GM20431 (cell line): ENCODE measurements around the gene EMC9.

Experiments used
- in situ Hi-C: fragments of 300-500 bp; cut with MseI, MboI; formaldehyde crosslinking; loops from one replicate; pipeline ENCODE4 v1.15.0; 2020; ENCODE audit warnings: low sequenced_read_pairs; ENCODE audit not compliant: unreplicated experiment

Gene EMC9

DNA sequence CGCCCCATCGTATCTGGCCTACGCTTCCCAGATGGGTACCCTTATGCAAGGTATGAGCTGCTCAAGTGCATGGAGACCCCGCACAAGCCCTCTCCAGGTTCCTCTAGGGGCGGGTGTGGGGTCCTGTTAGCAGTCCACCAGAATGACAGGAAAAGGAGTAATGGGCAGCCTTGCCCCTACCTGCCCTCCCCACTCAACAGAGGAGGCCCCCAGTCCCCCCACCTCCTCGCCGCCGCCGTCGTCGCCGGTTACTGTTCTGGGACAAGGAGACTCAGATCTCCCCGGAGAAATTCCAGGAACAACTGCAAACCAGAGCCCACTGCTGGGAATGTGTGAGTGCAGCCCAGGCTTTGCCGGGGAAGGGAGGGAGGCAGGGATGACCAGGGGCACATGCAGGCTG lies 36.5 kb upstream of the EMC9 start:
- in situ Hi-C loops = no loop called here

DNA sequence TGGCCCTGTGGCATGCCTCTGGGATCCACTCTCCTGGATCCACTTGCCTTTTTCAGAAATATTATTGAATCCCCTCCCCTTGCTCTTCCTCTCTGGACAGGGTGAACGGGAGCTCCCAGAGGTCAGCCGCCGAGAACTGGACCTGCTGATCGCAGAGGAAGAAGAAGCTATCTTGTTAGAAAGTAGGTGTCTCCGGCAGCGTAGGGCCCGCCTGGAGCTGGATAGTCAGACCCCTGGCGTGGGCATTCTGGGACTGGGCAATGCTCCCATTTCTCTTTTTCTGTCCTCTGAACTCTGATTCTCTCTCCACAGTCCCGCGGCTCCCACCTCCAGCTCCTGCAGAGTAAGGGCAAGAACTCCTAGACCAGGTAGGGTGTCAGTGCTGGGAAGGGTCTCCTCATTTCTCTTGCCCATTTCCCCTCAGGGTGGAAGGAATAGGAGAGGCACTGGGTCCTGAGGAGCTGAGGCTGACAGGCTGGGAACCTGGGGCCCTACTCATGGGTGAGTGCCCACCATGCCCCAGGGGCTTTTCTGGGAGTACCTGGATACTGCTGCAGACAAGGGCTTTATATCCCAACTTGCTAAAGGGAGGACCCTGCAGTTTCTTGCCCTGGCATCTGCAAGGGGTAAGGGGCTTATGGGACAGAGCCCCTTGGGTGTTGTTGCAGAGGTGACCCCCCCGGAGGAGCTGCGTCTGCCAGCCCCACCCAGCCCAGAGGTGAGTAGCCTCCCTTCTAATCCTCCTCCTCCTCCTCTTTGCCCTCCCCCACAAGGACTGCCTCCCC lies 35.8 kb upstream of the EMC9 start:
- in situ Hi-C loops = no loop called here

DNA sequence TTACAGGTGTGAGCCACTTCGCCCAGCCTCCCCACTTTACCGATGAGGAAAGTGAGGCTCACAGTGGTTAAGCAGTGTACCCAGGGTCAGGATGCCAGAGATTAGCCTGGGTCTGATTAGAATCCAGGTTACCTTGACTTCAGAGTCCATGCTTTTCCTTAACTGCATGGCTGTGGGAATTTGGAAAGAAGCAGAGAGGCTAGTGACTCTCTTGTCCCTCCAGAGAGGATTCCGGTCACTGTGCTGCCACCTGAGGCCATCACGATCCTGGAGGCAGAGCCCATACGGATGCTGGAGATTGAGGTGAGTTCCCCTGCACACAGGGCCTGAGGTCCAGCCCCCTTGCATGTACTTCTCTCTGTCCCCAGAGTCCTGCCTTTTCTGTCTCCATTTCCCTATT lies 35.2 kb upstream of the EMC9 start:
- in situ Hi-C loops = no loop called here

DNA sequence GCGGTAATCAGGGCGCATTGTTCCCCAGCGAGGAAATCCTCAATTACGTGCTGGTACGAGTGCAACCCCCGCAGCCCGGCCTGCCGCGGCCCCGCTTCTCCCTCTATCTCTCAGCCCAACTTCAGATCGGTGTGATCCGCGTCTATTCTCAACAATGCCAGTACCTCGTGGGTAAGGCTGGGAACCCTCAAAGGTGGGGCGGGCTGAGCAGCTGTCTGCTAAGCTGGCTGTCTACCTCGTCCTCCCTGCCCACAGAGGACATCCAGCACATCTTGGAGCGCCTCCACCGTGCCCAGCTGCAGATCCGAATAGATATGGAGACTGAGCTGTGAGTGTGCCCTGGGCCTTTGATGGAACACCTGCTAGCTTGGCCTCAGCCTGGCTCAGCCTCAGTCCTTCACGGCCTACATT lies 31.5 kb upstream of the EMC9 start:
- in situ Hi-C loops = no loop called here

DNA sequence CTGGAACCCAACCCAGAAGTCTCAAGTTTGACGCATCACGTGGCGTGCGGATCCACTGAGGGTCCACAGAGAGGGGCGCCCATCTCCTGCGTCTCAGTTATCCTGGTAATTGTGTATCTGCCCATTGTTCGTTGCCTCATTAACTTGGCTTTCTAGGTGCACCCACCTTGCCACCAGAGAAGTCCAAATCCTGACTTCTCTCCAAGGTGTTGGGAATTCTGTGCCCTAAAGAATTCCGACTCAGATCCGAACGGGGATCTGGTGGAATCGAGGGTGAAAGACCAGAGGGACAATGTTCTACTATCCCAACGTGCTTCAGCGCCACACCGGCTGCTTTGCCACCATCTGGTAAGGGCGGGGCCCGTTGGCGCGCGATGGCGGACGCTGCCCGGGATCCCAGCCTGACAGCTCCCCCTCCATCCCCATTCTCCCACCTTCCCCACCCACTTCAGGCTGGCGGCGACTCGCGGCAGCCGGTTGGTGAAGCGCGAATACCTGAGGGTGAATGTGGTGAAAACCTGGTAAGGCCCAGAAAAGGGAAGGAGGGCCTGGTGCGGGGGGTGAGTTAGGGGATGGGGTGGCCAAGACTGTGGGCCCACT lies 31.0 kb upstream of the EMC9 start:
- in situ Hi-C loops = no loop called here

DNA sequence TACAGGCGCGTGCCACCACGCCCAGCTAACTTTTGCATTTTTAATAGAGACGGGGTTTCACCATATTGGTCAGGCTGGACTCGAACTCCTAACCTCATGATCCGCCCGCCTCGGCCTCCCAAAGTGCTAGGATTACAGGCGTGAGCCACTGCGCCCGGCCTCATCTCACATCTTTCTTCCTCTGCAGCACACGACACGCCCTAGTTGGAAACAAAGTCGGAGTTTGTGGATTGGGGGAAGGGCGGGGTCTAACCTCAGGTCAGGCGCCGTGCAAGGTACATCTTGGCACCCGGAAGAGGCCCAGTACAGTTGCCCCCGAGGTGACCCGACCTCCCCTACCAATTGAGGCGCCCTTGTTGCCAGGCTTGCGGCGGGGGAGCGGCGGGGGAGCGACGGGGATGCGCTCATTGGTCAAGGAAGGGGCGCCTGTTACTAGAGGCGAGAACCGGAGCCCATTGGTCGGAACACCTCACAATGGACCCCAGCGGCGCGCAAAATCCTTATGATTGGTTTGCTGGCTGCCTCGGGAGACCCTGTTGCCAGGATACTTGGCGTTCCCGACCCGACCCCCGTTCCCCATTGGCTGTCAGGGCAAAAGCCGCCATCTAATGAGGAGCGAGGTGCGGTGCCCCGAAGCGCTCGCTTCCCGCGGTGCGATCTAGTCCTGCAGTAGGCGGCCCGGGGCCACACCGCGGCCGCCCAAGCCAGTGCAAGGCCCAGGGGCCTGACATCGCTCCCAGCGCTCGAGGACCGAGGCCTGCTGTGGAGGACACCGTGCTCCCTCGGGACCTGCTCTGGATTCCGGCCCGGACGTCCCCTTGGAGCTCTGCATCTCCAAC lies 30.2 kb upstream of the EMC9 start, which contains the start of gene REC8:
REC8 (plus strand) TSS at position 659 of the 839 bp plus-strand sequence. CDS start 473 bp downstream, outside the sequence.
- in situ Hi-C loops = no loop called here

DNA sequence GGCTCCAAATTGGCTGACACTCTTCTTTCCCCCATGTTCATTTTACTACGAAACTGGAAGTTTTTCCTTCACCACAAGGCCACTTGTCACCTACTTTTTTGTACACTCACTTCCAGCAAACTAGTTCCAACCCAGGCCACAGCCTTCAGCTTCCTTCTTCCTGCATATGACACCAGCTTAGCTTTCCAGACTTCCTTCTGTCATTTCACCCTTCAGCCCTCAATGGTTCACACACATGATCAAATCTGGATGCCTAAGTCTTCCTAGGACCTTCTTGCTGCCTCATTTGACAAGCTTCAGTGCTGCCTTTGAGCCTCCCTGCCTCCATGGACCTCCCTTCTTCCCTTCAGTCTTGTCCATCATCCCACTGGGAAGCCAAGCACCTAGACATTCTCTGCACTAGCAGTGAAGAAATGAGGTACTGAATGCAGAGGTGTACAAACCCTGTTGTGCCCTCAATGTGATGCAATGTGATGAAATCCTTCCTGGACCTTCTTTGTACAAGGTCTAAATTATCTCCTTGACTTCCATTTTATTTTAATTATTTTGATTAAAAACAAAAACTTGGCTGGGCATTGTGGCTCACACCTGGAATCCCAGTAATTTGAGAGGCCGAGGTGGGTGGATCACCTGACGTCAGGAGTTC lies 26.2 kb upstream of the EMC9 start:
- in situ Hi-C loops = no loop called here

DNA sequence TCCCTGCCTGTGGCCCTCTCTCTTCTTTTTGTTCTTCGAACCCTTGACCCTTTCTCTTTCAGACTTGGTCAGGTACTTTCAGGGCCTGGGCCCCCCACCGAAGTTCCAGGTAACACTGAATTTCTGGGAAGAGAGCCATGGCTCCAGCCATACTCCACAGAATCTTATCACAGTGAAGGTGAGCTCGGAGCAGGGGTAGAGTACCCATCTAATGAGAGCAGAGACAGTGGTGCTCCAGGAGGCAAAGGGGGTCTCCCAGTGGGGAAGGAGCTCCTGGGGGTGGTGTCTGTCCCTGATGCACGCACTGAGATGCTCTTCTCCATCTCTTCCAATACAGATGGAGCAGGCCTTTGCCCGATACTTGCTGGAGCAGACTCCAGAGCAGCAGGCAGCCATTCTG lies 24.4 kb upstream of the EMC9 start:
- in situ Hi-C loops = no loop called here

DNA sequence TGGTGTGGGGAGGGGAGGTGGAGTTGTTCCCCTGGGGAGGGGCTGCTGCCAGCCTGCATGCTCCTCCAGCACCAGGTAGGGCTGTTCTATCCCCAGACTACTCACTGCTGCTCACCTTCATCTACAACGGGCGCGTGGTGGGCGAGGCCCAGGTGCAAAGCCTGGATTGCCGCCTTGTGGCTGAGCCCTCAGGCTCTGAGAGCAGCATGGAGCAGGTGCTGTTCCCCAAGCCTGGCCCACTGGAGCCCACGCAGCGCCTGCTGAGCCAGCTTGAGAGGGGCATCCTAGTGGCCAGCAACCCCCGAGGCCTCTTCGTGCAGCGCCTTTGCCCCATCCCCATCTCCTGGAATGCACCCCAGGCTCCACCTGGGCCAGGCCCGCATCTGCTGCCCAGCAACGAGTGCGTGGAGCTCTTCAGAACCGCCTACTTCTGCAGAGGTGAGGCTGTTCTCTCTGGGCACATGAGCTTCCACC lies 23.2 kb upstream of the EMC9 start:
- in situ Hi-C loops = no loop called here

DNA sequence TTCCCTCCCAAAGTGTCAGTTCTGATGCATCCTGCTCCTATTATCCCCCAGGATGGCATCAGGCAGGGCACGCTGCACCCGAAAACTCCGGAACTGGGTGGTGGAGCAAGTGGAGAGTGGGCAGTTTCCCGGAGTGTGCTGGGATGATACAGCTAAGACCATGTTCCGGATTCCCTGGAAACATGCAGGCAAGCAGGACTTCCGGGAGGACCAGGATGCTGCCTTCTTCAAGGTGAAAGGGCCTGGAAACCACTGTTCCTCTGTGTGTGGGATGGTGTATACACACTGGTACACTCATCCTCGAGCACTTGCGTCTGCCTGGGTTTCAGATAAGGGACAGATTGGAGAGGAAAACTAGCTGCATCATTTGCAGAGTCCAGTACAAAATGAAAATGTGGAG lies 20.7 kb upstream of the EMC9 start:
- in situ Hi-C loops = no loop called here

DNA sequence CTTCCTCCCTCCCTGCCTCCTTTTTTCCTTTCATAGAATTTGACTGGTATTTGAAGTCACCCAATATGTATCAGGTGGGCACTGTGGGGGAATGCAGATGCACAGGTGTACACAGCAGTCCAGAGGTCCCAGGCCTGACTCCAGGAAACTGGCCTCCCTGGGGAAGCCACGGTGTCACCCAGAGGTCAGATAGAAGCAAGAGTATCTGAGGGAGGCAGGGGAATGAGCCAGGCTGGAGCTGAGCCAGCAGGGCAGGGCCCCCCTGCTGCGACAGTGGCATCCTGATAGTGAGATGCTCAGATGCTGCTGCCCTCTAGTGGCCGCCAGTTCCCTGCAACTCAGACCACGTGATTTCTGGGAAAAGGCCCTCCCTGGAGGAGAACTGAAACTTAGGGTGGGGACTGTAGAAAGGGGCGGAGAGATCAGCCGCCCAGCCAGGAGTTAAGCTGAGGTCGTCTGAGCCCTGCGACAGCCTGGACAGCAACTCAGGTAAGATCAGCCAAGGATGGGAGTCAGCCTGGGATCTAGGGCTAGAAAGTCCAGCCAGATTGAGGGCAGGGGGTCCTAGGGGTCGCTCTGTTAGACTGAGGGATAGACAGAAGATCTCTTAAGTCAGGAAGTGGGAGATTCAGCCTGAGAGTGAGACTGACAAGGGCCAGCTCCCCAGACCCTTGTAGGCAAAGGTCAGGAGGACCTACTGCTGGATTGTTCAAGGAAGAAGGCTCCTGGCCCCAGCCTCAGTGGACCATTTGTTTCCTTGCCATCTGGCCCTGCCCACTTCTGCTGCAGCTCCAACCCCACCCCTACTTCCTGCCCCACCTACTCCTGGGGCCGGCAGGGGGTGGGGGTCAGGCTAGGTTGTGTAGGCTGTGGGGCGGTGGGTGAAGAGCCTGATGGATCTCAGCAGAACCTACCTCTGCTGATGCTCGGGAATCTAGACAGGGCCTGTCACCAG lies 19.7 kb upstream of the EMC9 start, which contains the start of gene IRF9:
IRF9 (plus strand) TSS at position 416 of the 955 bp plus-strand sequence. CDS start 880 bp downstream, outside the sequence.
- in situ Hi-C loops = no loop called here

DNA sequence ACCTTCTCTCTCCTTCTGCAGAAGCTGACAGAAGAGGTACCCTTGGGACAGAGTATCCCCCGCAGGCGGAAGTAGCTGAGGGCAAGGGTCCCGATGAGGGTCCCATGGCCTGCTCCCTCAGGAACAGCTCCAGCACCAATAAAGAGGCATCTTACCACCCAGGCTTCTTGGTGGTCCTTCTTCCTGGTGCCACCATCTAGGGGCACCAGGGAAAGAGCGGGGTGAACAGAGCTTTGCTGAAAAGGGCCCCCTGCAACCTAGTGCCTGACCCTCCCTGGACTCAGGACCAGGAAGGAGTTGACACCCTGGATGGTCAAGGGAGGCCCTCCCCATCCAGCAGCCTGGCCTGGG lies 19.1 kb upstream of the EMC9 start:
- in situ Hi-C loops = no loop called here

DNA sequence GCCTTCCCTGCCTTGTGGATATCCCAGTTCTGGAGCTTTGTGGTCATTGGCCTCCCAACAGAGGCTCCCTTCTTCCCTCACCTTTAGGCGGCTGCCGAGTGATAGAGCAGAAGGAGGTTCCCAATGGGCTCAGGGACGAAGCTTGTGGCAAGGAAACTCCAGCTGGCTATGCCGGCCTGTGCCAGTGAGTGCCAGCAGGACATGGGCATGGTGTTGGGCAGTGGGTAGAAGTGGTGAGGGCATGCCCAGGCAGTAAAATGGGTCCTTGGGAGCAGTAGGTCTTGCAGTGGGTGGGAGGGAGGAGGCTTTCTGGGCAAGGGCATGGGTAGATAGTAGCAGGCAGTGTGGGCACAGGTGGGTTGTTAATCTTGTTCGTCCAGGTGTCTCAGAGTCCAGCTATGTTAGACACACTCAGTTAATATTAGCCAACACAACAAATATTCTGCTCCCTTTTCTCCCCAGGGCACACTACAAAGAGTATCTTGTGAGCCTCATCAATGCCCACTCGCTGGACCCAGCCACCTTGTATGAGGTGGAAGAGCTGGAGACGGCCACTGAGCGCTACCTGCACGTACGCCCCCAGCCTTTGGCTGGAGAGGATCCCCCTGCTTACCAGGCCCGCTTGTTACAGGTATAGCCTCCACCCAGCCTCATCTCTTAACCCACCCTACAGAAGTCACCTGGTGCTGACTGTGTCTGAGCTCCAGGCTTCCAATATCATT lies 18.5 kb upstream of the EMC9 start:
- in situ Hi-C loops = no loop called here

DNA sequence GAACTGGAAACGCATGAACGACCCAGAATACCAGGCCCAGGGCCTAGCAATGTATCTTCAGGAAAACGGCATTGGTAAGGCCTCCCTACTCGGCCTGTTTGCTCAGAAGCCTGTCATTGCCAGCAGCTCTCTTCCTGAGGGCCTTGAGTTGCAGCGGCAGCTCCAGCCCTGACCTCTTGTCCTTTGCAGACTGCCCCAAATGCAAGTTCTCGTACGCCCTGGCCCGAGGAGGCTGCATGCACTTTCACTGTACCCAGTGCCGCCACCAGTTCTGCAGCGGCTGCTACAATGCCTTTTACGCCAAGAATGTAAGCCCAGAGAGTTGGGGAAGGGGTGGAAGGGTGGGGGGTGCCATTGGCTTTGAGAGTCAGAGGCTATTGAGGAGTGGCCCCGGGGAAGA lies 15.9 kb upstream of the EMC9 start:
- in situ Hi-C loops = no loop called here

DNA sequence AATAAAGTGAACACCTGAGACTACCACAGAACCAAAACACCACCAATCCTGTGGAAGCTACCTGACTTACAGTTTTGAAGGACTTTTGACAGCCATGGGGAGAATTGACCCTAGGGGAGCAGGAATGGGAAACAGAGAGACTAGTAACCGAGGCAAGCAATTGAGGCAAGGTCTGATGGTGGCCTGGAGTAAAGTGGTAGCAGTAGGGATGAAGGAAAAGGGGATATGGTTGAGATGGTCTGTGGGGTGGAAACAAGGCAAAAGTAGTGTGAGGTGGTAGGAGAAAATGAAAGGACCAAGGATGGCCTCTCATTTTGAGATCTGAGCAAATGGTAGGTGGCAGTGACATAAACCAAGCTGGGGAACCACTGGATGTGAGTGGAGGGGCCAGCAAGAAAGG lies 15.4 kb upstream of the EMC9 start:
- in situ Hi-C loops = no loop called here

DNA sequence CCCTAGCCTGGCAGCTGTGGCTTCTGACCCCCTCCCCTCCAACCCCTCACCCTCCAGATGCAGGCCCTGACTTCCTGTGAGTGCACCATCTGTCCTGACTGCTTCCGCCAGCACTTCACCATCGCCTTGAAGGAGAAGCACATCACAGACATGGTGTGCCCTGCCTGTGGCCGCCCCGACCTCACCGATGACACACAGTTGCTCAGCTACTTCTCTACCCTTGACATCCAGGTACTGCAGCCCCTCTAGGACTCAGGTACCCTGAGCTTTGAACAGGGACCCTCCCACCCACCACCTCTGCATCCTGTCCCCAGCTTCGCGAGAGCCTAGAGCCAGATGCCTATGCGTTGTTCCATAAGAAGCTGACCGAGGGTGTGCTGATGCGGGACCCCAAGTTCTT lies 13.7 kb upstream of the EMC9 start:
- in situ Hi-C loops = no loop called here

DNA sequence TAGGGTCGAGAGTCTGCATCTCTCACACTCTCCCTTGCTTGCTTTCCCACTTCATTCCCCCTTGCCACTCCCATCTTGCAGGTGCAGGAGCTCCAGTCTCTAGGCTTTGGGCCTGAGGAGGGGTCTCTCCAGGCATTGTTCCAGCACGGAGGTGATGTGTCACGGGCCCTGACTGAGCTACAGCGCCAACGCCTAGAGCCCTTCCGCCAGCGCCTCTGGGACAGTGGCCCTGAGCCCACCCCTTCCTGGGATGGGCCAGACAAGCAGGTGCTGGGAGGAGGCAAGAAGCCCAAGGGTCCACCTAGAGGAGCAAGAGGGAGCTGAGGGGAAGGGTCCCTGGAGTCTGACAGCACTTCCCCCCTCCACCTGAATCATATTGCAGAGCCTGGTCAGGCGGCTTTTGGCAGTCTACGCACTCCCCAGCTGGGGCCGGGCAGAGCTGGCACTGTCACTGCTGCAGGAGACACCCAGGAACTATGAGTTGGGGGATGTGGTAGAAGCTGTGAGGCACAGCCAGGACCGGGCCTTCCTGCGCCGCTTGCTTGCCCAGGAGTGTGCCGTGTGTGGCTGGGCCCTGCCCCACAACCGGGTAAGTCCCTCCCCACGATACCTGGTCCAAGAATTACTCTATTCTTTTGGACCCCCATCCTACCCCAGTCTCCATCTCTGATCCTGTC lies 10.2 kb upstream of the EMC9 start:
- in situ Hi-C loops = no loop called here

DNA sequence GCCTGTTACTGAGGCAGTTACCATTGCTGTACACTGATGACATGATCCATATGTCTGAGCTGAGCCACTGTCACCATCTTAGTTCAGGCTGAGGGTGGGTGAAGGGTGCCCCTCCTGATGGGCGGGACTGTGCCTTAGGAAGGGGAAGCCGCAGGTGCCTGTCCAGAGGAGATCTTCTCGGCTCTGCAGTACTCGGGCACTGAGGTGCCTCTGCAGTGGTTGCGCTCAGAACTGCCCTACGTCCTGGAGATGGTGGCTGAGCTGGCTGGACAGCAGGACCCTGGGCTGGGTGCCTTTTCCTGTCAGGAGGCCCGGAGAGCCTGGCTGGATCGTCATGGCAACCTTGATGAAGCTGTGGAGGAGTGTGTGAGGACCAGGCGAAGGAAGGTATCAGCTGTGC lies 9.6 kb upstream of the EMC9 start:
- in situ Hi-C loops = no loop called here
